ENCODE data around the gene SEC61G.
A peak's percentile ranks its signal among the peaks of the same experiment; 100 is the strongest.

The SEC61G gene

DNA sequence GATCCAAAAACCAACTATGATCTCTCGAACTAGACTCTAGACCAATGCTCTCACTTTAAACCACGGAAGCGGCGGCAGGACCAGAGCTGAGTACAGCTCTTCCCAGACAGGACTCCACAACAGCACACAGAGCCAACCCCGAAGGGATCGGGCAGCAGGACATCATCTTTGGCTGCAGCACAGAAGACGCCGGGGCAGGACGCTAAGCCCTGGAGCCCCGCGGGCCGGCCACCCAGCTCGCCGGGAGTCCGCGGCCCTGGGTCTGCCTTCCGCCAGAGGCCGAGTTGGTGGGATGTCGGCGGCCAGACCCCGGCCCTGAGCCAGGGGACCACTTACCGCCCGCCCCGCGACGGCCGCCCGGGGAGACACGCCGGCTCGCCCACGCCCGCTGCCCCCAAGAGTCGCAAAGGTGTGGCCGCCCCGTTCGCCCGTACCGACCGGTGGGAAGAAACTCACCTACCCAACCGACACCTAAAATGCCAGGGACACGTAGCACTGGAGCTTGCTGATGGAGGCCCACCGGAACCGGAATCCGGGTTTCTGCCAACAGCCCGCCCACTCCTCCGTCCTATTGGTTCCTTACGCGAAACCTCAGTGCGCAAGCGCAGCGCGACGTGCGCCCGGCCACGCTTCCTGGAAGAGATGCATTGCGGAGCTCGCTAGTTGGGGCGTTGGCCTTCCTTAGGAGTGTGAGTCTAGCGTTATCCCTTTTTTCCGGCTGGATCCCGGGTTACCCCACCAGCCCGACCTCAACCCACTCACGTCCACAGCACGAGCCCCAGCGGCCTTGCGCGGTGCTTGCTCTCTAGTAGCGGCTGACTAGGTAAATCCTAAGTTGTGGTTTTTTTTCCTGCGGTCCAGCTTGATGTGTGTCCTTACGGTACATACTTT lies at the start of gene SEC61G:
Gene SEC61G (minus strand): TSS at position 510 of the 891 bp plus-strand sequence. CDS start 1,623 bp downstream, outside the sequence.
- DNase-seq: peak; percentile 95 to 98

DNA sequence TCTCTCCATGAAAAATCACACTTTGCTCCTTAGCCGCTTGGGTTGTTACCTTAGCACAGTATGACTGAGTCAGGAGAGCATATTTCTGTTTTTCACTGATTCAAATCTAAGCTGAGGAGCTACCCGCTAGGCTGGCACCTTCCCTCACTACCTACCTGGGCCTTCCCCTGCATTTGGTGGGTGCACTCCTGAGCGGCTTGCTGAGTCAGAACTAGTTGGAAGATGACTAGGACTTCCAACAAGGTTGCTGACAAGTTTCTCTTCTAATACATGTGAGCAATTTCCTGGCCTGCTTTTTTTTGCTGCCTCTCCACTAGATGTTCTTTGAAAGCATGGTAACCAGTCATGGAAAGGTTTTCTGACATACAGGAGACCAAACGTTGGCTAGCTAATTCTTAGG lies 43.8 kb upstream of the SEC61G start:
- DNase-seq: no peak

DNA sequence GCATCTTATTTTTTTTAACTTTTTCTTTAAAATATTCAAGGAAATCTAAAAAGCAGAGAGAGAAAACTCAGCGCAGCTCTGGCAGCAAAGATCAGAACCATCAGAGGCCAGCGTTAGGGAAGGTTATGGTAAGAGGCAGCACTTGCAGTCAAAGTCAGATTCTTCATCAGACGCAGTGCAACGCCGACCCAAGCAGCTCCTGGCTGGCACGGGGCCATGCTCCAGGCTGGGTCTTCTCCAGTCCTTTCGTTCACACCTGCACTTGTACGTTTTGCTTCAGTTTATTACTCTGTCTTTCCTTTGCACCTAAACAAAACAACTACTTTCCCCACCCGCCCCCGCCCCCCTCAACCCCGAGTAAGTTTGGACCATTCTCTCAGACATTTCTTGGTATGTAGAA lies 43.1 kb upstream of the SEC61G start:
- DNase-seq: no peak

DNA sequence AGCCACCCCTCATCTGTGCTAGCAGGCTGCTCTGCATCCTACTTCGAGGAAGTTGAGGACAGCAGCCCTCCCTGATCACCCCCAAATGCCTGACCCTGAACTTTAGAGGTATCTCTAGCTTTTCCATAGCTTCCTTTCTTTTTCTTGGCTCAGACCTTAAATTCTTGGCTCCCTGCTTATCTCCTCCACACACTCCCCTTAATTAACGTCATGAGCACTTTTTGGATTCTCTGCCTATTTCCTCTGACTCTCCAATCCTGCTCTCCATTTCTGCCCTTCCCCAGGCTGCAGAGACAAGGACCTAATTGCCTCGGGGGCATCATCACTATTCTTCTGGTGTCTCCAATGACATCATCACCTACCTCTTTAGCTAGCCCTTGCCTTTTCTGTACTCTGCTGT lies 40.8 kb upstream of the SEC61G start:
- no peak for DNase-seq

DNA sequence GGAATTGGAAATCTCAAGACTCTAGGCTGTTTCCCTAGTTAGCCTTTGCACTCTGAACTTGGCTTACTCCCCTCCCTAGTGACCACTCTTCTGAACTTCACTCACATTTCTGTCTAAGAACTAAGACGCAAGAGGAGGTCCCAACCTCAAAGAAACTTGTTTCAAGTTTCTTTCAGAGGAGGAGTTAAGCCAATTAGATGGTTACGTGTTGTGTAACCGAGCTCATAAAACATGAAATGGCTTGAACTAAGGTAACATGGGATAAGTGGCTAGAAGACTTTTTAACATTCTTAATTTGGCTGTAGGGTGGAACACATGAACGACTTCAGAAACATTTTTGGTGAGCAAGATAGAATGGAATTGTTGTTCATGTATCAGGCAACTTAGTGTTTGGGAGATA lies 39.5 kb upstream of the SEC61G start:
- no peak for DNase-seq

DNA sequence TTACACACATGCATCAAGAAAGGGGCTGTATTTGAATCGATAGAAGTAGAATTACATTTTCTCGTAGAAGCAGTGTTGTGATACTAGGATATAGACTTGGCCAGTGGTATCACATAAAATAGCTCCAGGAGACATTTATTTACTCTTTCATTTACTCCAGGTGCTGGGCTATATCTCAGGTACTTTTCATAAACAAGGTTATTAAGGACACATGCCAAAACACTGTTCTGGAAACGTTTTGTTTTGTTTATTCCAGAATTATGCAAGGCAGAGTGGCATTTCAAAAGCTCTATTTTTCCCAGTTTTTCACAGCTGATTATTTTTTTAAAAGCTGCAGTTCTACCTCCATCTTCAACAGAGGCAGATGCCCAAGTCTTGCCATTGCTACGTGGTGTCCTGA lies 37.8 kb upstream of the SEC61G start:
- no peak for DNase-seq

DNA sequence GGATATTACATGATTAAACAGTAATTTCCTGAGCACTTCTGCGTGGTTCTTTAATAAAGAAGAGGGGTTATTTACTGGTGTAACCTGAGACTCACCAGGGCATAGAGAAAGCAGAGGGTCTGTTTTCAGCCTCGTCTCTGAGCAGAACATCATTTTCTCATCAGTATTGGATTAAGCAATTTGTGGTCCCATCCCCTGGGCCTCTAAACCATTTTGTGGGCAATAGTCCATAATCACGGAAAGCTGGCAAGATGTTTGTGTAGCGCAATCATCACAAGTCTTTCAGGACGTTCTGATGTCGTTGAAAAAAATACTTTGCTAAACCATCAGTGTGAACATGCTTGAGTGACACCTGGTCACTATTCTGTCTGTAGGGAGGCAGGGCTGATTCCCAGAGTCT lies 37.1 kb upstream of the SEC61G start:
- no peak for DNase-seq

DNA sequence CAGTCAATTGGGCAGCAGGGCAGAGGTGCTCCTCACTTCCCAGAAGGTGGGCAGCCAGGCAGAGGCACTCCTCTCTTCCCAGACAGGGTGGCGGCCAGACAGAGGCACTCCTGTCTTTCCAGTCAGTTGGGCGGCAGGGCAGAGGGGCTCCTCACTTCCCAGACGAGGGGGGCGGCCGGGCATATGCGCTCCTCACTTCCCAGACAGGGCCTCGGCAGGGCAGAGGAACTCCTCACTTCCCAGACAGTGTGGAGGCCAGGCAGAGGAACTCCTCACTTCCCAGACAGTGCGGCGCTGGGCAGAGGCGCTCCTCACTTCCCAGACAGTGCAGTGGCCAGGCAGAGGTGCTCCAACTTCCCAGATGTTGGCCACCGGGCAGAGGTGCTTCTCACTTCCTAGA lies 33.4 kb upstream of the SEC61G start:
- no peak for DNase-seq

DNA sequence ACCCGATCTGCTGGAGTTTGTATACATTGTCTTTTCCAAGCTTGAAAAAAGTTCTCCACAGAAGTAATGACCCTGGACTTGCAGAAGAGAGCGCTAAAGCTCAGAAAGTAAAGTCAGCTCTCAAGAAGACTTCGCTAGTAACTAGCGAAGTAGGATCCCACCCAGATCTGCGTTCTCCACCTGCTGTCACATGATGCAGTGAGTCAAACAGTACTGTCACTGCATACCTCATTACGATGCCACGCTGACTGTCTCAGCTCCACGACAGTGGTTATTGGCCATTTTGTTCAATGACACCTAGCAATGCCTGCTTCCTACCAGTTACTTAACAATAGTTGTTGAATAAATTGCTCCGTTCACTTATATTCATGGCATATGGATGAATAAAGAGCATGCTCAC lies 29.7 kb upstream of the SEC61G start:
- DNase-seq: peak in 1 of 2 experiments; percentile 29

DNA sequence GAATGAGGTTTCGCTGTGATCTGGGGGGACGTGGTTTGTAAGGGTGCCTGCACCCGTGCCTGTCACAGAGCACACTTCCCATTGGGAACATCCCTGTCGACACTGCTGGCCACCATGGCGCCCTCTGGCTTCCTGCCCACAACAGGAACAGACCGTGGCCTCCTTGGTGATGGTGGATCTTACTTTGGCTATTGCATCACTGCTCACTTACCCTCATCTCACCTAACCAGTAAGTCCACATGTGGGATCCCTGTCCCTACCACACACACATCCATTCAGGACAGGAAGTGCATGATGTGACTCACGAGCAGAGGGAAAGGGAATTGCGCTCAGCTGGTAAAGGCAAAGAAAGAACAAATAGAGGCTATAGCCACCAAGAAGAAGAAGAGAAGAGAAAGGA lies 26.2 kb upstream of the SEC61G start:
- DNase-seq: no peak

DNA sequence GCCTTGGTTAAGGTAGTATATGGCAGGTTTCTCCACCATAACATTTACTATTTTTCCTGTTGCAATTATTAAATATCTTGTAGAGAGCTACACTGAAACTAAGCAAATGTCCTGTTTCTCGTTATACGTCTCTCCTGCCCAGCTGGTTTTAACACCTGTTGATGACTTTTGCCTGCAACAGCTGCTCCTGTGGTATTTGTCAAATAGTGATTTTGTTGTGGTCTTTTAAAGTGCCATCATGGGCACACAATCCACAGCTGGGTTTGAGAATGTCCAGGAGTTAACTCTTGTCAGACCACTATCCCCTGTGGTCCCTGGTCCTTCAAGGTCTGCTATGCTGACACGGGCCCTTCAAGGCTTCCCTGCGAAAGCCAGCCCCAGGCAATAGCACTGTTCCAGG lies 24.9 kb upstream of the SEC61G start:
- no peak for DNase-seq

DNA sequence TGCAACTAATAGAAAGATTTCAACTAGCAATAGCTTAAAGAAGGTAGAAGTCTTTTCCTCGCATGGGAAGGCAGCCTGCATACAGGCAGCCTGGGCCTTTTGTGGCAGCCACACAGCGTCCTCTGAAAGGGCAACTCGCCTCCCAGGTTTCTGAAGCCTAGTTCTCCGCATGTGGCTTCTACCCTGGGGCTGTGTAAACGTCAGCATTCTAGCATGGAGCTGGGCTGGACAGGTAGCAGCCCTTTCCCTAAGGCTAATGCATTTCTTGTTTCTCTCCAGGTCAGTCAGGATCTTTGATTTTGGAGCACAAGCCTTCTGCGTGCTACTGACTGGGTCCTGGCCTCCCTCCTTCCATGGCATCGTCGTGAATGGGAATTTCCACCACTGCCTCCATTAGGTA lies 23.8 kb upstream of the SEC61G start:
- no peak for DNase-seq

DNA sequence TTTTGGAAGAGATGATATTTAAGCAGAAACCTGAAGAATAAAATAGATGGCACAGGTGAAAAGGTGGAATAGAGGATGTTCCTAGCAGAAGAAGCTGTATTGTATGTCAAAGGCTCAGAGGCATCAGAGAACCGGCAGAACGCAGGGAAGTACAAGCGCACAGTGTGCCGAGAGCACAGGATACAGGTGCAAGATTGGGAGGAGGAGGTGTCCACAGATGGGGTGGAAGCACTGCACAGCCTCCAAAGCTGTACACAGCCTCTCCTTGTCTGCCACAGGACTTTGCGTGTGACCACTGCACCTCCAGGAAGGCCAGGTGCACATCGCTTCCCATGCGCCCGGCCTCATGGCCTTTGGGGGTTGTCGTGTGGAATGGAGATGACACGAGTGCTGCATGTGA lies 23.3 kb upstream of the SEC61G start:
- no peak for DNase-seq

DNA sequence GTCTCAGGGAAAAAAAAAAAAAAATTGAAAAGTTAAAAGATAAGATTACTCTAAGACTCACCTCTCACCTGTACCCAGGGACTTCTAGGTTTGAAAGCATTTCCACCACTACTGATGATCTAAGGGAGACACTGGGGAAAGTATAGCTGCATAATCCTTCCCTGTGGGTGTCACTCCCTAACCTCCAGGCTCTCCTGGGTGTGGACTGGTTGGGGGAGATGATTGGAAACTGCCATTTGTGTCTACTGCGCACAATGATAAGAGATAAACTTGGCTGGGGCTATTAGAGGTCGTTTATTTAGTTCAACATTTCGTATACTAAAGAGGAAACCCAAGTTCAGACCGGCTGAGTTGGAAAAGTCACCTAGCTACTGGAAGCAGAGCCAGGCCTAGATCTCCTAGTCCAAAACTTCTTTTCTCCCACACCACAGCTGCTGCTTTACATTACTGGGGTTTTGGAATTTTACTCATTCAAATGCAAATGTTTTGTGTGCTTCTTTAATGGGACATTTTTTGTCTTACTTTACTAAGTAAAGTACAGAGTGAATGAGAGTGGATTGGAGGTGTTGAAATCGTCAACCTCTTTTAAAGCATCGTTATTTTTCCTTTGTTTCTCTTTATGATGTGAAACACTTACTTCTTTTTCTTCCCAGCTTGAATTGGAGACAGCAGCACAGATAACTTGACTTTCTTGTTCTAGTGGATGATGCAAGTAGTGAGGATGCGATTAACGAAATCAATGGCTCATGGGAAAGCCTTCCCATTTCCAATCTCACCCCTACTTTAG lies 22.3 kb upstream of the SEC61G start:
- no peak for DNase-seq

DNA sequence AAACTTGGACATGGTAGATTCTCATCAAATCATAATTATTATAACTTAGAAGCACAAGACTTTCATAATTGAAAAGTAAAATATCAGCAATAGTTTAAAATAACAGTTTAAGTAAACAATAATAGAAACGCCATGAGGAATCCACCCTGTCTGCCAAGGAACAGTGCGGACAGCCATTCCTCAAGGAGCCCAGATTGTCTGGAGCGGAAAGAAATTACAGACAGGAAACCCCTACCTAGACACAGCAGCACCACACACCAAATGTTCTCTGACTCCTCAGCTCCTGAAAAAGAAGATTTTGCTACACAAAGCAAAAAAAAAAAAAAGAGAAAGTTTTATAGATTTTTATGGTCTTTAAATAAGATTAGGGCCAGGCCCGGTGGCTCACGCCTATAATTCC lies 21.5 kb upstream of the SEC61G start:
- no peak for DNase-seq

DNA sequence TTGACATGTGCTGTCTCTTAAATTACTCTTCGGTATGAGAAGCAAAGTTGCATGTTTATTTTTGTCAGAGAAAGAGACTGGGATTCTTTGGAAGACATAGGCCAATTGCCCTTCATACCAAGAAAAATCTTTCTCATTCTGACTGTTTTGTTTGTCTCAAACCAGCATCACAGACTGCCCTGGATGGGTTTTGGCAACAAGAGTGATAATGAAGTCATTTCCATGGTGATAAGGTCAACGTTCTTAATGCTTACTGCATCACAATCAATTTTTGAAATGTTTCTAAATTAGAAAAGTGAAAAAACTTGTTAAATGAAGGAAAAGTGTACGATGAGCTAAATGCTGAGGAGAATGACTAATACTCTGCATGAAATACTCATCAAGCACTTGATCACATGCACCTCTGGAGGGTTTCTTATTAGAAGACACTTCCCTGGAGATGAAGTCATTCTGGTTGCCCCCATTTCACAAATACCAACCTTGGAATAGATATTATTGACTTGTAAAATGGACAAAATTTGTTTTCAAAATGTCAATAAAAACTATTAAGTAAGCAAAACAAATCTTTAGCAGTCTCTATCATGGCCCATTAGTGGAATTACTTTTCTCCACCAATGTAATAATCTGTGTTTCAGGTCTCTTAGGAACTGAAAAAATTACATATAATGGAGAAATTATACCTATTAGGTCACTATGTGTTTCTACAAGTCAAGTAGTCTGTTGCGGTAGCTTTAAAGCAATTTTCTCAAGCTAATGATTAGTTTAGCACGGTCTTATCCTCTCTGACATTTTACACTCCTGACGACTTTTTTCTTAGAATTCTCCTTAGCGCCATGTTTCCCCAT lies 19.9 kb upstream of the SEC61G start:
- no peak for DNase-seq

DNA sequence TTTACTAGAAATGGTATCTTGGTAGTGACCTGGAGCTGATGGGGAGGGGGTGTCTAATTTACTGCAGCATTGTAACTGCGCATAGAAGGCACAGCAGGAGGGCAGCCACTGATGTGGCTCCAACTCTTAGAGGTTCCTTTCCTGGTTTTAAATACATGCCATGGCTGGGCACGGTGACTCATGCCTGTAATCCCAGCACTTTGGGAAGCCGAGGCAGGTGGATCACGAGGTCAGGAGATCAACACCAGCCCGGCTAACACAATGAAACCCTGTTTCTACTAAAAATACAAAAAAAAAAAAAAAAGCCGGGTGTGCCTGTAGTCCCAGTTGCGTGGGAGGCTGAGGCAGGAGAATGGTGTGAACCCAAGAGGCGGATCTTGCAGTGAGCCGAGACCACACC lies 19.2 kb upstream of the SEC61G start:
- DNase-seq: no peak

DNA sequence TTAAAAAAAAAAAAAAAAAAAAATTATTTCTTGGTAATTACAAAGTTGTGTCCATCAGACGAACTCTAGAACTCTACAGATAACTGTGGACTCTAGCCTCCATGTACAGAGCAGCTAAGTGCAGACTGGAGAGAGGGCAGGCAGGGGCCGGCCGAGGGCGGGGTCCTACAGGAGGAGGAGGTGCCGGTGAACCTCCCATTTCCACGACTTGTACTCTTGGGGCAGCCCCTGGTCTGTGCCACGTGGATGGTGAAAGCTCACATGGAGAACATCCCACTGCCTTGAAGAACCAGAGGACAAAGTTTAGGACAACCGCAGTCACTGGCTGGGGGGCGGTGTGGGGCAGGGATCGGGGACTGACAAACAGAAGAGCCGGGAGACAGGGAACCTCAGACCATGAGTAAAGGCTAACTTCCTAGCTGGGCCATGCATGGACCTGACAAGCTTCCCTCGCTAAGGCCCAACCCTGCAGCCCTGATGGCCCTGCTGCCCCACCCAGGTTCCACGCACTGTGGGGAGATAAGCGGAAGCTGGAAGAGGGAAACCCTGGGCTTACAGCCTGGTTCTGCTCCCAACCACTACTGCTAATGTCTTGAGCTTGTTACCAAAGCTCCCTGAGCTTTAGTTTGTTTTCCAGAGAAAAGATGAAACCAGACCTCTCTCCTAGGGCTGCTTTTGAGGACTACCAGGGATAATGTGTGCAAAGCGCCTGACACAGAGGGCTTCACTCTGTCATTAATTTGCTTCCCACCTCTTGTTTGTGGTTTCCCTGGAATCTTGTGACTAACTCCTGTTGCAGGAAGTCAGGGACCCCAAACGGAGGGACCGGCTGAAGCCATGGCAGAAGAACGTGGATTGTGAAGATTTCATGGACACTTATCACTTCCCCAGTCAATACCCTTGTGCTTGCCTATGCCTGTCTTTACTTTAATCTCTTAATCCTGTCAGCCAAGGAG lies 16.1 kb upstream of the SEC61G start:
- no peak for DNase-seq

DNA sequence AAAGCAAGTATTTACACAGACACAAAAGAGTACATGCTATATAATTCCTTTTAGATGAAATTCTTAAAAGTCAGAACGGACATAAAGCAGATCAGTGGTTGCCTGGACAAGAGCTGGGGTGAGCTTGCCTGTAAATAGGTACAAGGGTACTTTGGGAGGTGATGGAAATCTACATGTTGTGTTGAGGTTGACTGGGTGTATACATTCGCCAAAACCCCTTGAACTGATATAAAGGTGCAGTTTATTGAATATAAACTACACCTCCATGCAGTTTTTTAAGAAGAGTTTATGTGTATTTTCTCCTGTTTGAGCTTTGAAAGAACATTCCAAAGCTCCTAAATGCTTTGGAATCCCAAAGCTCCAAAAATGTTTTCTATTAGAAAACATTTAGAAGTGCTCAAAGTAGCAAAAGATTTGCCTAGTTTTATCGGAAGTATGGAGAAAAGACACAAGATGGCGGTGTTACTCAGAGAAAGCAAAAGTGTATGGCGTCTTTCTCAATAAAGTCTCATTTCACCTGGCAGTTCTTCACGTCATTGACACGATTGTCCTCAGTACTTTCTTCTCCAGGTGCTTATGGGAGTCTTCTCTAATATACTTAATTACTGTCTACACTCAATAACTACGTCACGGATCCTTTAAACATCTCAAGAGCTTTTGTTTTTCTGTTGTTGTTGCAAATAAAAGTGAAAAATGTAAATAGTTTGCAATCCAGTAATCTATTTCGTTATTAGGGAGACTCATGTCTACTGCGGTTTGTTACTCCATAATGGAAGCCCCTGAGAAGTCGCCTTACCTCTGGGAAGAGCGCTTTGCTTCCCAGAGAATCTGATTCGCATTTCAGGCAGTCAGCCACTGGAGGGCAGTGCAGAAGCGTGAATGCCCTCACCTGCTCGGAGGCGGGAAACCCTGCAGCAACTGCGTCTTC lies 14.7 kb upstream of the SEC61G start:
- DNase-seq: peak; percentile 75 to 84

DNA sequence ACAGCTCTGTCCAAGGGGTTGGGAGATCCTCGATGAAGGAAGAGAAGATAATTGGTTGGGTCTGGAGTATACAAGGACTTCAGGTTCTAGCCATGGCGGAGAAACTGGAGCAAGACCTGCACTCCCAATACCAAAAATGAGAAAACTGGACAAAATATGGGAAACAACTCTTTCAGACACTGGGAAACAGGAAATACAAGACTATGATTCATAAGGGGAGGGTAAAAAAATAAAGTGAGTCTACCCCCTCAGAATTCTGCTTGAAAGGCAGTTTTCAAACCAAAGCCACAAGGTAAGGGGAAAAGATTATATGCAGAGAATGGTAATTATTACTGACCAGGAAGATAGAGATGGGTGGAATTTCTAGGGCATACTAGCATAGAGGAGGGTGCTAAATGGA lies 10.2 kb upstream of the SEC61G start:
- no peak for DNase-seq

DNA sequence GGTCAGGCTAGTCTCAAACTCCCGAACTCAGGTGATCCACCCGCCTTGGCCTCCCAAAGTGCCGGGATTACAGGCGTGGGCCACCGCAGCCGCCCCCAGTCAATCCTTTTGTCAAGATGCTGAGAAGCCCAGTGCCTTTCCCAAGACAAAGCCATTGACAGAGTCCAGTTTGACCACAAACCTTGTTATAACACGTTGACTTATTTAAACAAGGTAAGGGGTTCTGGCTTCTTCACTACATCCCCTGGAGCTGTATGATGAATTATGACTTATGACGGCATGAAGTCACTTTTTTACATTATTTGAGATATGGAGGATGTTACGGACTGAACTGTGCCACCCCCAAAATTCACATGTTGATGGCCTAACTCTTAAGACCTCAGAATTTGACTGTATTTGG lies 5.8 kb upstream of the SEC61G start:
- DNase-seq: no peak
